GM21737 (cell line): ENCODE results near the gene GLG1.

Source experiments
- ATAC-seq: cut with Tn5 transposase; IDR thresholded peaks from one replicate; pipeline ENCODE4 v1.9.1; 2021; ENCODE audit warnings: mild to moderate bottlenecking, moderate library complexity; ENCODE audit not compliant: unreplicated experiment

GLG1 gene

DNA sequence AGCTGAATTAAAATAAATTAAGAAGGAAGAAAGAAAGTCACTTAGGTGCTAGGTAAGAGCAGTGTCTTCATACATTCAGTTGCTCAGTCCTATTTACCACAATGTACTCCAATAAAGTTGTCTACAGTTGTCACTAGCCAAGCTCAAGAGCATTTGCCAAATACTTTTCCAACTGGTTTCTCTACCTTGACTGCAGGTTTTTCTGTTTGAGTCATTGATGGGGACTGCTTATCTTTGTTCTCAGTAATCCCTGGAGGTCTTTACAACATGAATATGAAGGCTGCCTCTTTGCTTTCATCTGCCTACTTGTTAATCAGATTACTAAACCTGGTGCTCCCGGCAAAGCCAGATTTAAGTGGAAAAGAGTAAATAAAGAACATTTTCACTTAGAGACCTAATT, 121.0 kb downstream of the GLG1 start:
- no peak for ATAC-seq

- no peak for ATAC-seq
These were observed 126.5 kb downstream of the GLG1 start for GRCh38 chr16:74480150-74481029.

DNA sequence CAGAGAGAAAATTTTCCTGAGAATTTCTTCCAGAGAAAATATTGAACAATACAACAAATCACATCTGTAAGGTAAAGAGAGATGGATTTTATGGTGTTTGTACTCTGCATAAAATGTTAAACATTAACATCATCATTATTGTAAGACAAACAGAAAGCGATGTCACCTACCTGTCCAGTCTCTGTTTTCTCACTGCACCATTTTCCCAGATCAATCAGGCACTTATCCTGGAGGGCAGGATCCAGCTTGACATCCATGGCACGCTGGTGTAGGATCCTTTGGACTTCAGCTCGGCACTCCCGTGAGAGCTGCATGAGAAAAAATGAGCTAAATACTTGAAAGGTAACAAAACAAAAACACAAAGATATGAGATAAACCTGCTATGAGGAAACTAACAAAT, 129.7 kb downstream of the GLG1 start:
- ATAC-seq: no peak

DNA sequence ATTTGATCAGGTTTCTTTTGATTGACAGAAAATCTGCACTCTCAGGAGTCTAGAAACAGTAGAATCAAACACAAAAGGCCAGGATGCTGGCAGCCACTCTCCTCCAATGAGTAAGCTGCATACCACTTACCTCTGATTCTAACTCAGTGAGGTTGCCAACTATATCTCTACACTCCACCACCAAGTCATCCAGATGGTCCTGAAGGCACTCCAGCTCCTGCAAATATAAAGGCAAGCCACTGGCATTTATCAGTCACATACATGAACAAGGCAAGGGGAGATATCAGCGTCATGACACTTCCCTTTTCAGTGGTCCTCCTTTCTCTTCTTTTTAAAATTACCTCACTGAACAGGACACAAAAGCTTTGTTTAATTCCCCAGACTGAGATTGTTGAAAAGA, 132.5 kb downstream of the GLG1 start:
- no peak for ATAC-seq

- no peak for ATAC-seq
These were observed 134.4 kb downstream of the GLG1 start for GRCh38 chr16:74472540-74472939.

GRCh38 chr16:74472010-74472409, 134.9 kb downstream of the GLG1 start:
- no peak for ATAC-seq

- ATAC-seq: no peak
These were observed 136.9 kb downstream of the GLG1 start for GRCh38 chr16:74469946-74470478.

- ATAC-seq: no peak
These were observed 137.9 kb downstream of the GLG1 start for GRCh38 chr16:74468807-74469525.

- ATAC-seq: no peak
These were observed 140.0 kb downstream of the GLG1 start for GRCh38 chr16:74466872-74467271.

GRCh38 chr16:74465851-74466685, 140.8 kb downstream of the GLG1 start:
- no peak for ATAC-seq

DNA sequence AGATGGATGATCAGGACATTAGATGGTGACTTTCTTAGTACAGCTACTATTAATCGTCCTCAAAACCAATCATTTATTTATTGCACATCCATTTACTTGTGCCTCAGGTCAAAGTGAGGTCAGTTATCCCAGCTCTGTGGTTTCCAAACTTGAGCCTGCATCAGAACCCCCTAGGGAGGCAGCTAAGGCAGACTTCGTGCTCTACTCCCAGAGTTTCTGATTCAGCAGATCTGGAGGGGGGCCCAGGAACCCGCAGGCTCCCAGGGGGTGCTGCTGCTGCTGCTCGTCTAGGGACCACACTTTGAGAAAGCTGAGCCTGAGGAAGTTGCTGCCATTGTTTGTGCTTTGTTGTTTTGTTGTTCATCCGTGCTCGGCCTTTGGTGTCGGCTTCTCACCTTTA, 141.6 kb downstream of the GLG1 start:
- ATAC-seq: no peak

- no peak for ATAC-seq
These were observed 143.0 kb downstream of the GLG1 start for GRCh38 chr16:74463888-74464287.

DNA sequence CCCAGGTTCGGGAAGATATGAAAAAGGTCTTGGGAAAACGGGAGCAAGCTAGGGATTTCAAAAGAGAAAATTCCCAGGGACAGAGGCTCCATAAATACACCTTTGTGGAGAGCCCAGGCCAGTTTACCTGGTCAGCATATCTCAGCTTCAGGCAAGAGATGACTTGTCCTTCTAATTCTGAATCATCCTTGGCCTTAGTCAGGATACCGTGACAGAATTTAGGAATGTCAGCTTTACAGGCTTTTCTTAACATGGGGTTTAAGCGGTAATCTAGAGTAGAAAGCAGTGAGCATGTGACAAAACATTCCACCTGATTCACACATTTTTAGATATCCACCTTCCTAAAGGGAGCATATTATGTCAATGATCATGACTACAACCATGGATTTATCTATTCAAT, 144.6 kb downstream of the GLG1 start:
- no peak for ATAC-seq

- ATAC-seq: no peak
These were observed 145.1 kb downstream of the GLG1 start for GRCh38 chr16:74461826-74462225.

- ATAC-seq: no peak
These were observed 146.4 kb downstream of the GLG1 start for GRCh38 chr16:74460542-74460941.

- ATAC-seq: no peak
These were observed 150.7 kb downstream of the GLG1 start for GRCh38 chr16:74456290-74456625.

DNA sequence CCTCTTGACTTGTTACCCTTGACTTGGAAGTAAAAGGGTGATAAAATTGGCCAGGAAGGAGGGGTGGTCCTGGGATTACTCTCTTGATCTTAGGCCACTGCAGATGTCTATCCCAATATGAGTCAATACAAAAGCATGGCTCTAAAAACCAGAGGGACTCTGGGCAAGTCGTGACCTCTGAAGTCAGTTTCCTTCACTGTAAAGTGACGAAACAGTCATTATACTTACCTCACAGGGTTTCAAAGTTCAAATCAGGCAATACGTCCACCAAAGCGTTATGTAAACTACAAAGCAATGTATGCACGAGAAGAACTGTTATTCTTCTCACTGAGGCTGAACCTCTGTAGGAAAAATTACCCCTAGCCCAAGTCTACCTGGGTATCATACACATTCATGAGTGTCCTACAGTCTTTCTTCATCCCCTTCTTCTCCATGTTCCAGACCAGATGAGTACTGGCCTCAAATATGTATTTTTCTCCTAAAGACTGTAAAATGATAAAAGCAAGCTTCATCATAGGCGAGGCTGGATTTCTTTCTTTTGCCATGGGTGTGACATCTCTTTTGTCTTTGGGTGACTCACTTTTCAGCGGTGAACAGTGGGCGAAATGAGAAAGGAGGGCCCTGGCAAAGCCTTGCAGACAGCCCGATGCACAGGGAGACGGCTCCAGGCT, 151.2 kb downstream of the GLG1 start:
- ATAC-seq: no peak

GRCh38 chr16:74455213-74455612, 151.7 kb downstream of the GLG1 start:
- no peak for ATAC-seq

DNA sequence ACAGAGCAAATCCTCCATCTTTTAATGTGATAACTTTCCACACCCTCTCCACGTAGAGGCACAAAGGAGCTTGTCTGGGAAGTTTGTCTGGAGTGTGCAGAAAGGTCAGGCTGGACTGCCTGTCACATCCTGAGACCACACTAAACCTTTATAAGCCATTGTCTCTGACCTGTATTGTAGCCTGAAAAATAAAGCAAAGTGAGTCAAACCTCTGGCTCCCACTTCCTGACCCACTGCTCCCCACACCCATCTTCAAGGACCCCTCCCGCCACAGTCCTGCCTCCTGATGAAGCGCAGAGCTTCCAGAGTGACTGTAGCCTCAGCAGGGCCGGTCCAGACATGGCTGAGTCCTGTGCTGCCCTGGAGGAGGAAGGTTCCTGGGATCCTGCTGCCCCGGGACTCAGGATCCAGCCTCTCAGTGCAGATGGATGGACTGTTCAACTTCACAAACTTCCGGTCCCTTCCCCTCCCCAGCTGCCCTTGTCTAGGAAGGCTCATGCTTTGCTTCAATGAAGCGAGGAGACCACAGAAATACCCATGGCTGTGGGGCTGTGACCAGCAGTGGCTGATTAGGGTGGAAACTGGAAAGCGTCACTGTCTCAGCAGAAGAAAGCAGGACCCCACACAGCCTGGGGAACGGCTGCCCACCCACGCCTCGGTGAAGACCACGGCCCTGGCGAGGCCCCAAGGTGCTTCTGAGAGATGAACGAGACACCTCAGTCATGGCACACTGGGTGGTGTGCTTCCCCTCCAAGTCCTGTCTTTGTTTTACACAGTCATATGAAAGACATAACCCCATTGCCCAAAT, 154.8 kb downstream of the GLG1 start:
- no peak for ATAC-seq
